Panc1 (cell line): ENCODE measurements around the gene SPINK9. TPM values are rescaled to one million over a fixed set of nuclear protein-coding genes. Genes with fewer than 3 reads are reported as not detected.

ENCODE experiments used
- ATAC-seq: fragments of 200-7000 bp; cut with Tn5 transposase; 2 replicates; pipeline ENCODE4 v1.9.1; 2020; ENCODE audit warnings: mild to moderate bottlenecking, moderate library complexity
- BruUV-seq: library from RNA; stranded (reverse); fragments of 400-500 nt; replicated peaks from 2 replicates; lab custom pipeline; 2021; lab: Mats Ljungman, UMichigan
- CTCF ChIA-PET: fragments of 300-600 bp; sonication (Branson Sonifier 250); formaldehyde crosslinking; loops from one replicate; lab custom pipeline; 2022; ENCODE audit warnings: antibody characterized with exemption; lab: Charles Lee
- POLR2A ChIA-PET: fragments of 300-600 bp; sonication (Branson Sonifier 250); formaldehyde crosslinking; loops from one replicate; lab custom pipeline; 2022; ENCODE audit warnings: antibody characterized with exemption; lab: Charles Lee
- DNase-seq: peaks from one replicate; pipeline ENCODE4 v3.0.0-alpha.2; 2010; ENCODE audit warnings: low read depth, low spot score
- H3K27ac ChIP-seq: 2 replicates; pipeline ENCODE4 v1.5.1; 2011; ENCODE audit warnings: mild to moderate bottlenecking, low read length, inconsistent platforms
- H3K27me3 ChIP-seq: fragments of 200-500 bp; sonication (Bioruptor generic); 2 replicates; pipeline ENCODE4 v1.6.0; 2014; ENCODE audit warnings: low read length, inconsistent platforms; ENCODE audit not compliant: control insufficient read depth, insufficient read depth
- H3K36me3 ChIP-seq: fragments of 200-500 bp; sonication (Bioruptor generic); 2 replicates; pipeline ENCODE4 v1.5.1; 2014; ENCODE audit warnings: inconsistent platforms, mild to moderate bottlenecking, low read length, moderate library complexity; ENCODE audit not compliant: control insufficient read depth, insufficient read depth
- H3K4me1 ChIP-seq: 2 replicates; pipeline ENCODE4 v1.5.1; 2011; ENCODE audit warnings: inconsistent platforms, mild to moderate bottlenecking, low read length, moderate library complexity; ENCODE audit not compliant: control insufficient read depth, insufficient read depth
- H3K4me3 ChIP-seq, 2 experiments: 2 replicates each; pipeline ENCODE4 v1.5.1; 2011 to 2012; ENCODE audit warnings: low read depth in 2 of 2, low read length in 2 of 2, mild to moderate bottlenecking in 2 of 2, inconsistent platforms in 1 of 2, moderate library complexity in 1 of 2
- H3K9me3 ChIP-seq: fragments of 200-500 bp; sonication (Bioruptor generic); 2 replicates; pipeline ENCODE4 v1.5.1; 2014; ENCODE audit warnings: low read depth, mild to moderate bottlenecking, inconsistent platforms, low read length, moderate library complexity; ENCODE audit not compliant: control insufficient read depth, insufficient read depth
- POLR2AphosphoS5 ChIP-seq: IDR thresholded peaks from 2 replicates; pipeline ENCODE4 v1.6.1; 2012; ENCODE audit warnings: mild to moderate bottlenecking, low read depth, low read length, moderate library complexity
- SIN3A ChIP-seq: IDR thresholded peaks from 2 replicates; pipeline ENCODE4 v1.6.1; 2012; ENCODE audit warnings: low read depth, mild to moderate bottlenecking, low read length, moderate library complexity, borderline replicate concordance; ENCODE audit not compliant: insufficient read depth
- TCF7L2 ChIP-seq: IDR thresholded peaks from 2 replicates; pipeline ENCODE4 v1.6.1; 2011; ENCODE audit warnings: mild to moderate bottlenecking, low read depth, low read length, inconsistent platforms
- in situ Hi-C: cut with HindIII; loops from 2 replicates; pipeline ENCODE4 v1.10.0; 2016; ENCODE audit warnings: low sequenced_read_pairs, low pct_unique_long_range_greater_than_20kb
- intact Hi-C: fragments of 100-400 bp; cut with micrococcal nuclease; formaldehyde crosslinking; loops from one replicate; pipeline ENCODE4 v1.10.0; 2022; ENCODE audit not compliant: unreplicated experiment
- total RNA-seq: library from RNA; stranded (reverse); gene quantifications from one replicate; pipeline ENCODE4 v1.2.1, GENCODE V29; 2021; ENCODE audit not compliant: unreplicated experiment
- TF ChIP-seq, protein P1 (sequence below), 2 experiments: IDR thresholded peaks; 2 replicates each; pipeline ENCODE4 v1.6.1; 2011 to 2012; ENCODE audit warnings: low read depth in 2 of 2, control low read depth in 1 of 2, low read length in 1 of 2, mild to moderate bottlenecking in 1 of 2, moderate library complexity in 1 of 2; ENCODE audit not compliant: insufficient read depth in 1 of 2
- TF ChIP-seq, protein P2 (sequence below): fragments of 450-650 bp; IDR thresholded peaks from 2 replicates; pipeline ENCODE4 v1.5.1; 2017; ENCODE audit warnings: mild to moderate bottlenecking

SPINK9 gene
- total RNA-seq, 1 experiment from 2014 or later, result not detected

- Histone ChIP-seq H3K27me3 (no peaks in the 10 kb centered on the region), H3K4me3 (peak overlapping the region; percentile 87 to 94), H3K4me1 (peaks cover 10% of the 10 kb centered on the region; the same call in 1 of the 2 replicates), H3K36me3 (no peaks in the 10 kb centered on the region; the same call in 1 of the 2 replicates), H3K9me3 (no peaks in the 10 kb centered on the region), H3K27ac (peak overlapping the region; percentile 93)
- BruUV-seq, result no TSS peak
- DNase-seq (no peak), ATAC-seq (peak; percentile 24; the same call in 1 of the 2 replicates)
- in situ Hi-C loops (no loop called here), intact Hi-C loops (no loop called here)
- CTCF ChIA-PET, result no interaction called here
- POLR2A ChIA-PET, result interaction anchor here (0.7 kb wide), 1 partner anchor 9 kb away, joined by 3 read pairs; no protein-coding TSS in a partner anchor
- TF ChIP-seq TCF7L2 (peak; percentile 45; the same call in 1 of the 2 replicates), POLR2AphosphoS5 (no peak)
- TF ChIP-seq, protein P1, sequence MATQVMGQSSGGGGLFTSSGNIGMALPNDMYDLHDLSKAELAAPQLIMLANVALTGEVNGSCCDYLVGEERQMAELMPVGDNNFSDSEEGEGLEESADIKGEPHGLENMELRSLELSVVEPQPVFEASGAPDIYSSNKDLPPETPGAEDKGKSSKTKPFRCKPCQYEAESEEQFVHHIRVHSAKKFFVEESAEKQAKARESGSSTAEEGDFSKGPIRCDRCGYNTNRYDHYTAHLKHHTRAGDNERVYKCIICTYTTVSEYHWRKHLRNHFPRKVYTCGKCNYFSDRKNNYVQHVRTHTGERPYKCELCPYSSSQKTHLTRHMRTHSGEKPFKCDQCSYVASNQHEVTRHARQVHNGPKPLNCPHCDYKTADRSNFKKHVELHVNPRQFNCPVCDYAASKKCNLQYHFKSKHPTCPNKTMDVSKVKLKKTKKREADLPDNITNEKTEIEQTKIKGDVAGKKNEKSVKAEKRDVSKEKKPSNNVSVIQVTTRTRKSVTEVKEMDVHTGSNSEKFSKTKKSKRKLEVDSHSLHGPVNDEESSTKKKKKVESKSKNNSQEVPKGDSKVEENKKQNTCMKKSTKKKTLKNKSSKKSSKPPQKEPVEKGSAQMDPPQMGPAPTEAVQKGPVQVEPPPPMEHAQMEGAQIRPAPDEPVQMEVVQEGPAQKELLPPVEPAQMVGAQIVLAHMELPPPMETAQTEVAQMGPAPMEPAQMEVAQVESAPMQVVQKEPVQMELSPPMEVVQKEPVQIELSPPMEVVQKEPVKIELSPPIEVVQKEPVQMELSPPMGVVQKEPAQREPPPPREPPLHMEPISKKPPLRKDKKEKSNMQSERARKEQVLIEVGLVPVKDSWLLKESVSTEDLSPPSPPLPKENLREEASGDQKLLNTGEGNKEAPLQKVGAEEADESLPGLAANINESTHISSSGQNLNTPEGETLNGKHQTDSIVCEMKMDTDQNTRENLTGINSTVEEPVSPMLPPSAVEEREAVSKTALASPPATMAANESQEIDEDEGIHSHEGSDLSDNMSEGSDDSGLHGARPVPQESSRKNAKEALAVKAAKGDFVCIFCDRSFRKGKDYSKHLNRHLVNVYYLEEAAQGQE (IDR thresholded peaks at IDR 0.05; ENCODE audit: insufficient read depth in 1 of 2, low read depth in 2 of 2, low read length in 1 of 2), result no peak
These were observed 49.0 kb downstream of the SPINK9 start for GRCh38 chr5:148384380-148384737.

DNA sequence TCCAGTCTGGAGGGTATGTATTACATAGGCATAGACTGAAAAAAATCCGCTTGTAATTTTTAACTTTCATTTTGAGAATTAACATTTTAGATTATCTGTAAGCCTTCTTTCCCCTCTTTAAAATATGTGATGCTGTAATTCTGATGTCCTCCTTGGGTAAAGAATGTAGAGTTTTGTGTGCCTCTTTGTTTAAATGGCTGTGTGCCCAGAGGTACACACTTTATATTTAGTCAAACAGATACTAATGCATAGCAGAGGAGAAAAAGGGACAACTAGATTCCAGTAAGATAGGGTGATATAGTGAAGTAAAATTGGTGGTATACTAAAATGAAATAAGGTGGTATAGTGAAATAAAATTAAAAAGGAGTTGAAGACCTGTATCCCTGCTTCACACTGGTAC, 49.7 kb downstream of the SPINK9 start:
- TF ChIP-seq POLR2AphosphoS5 (no peak), TCF7L2 (no peak), SIN3A (no peak)
- TF ChIP-seq, protein P1 (IDR thresholded peaks at IDR 0.05; ENCODE audit: insufficient read depth in 1 of 2, low read depth in 2 of 2, low read length in 1 of 2), result no peak
- TF ChIP-seq, protein P2, sequence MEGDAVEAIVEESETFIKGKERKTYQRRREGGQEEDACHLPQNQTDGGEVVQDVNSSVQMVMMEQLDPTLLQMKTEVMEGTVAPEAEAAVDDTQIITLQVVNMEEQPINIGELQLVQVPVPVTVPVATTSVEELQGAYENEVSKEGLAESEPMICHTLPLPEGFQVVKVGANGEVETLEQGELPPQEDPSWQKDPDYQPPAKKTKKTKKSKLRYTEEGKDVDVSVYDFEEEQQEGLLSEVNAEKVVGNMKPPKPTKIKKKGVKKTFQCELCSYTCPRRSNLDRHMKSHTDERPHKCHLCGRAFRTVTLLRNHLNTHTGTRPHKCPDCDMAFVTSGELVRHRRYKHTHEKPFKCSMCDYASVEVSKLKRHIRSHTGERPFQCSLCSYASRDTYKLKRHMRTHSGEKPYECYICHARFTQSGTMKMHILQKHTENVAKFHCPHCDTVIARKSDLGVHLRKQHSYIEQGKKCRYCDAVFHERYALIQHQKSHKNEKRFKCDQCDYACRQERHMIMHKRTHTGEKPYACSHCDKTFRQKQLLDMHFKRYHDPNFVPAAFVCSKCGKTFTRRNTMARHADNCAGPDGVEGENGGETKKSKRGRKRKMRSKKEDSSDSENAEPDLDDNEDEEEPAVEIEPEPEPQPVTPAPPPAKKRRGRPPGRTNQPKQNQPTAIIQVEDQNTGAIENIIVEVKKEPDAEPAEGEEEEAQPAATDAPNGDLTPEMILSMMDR, result no peak
- DNase-seq, result no peak
- no peaks in the 10 kb centered on the region for H3K27me3 ChIP-seq
- H3K36me3 ChIP-seq, result no peaks in the 10 kb centered on the region; the same call in 1 of the 2 replicates
- ChIA-PET CTCF (no interaction called here), POLR2A (no interaction called here)
- H3K4me3 ChIP-seq, result peak overlapping the region in 1 of 2 experiments; percentile 94; a peak in 1 of 4 replicates
- TSS peak; percentile 76 for BruUV-seq
- in situ Hi-C loops, result no loop called here
- peaks cover 10% of the 10 kb centered on the region; the same call in 1 of the 2 replicates for H3K4me1 ChIP-seq
- intact Hi-C loops, result no loop called here
- ATAC-seq, result no peak
- H3K9me3 ChIP-seq, result no peaks in the 10 kb centered on the region
- H3K27ac ChIP-seq, result peak overlapping the region; percentile 93; the same call in 1 of the 2 replicates
